ENCODE measurements around the gene SLIT3. TPM values are rescaled to one million over a fixed set of nuclear protein-coding genes. Genes with fewer than 3 reads are reported as not detected.
A peak's percentile ranks its signal among the peaks of the same experiment; 100 is the strongest.

The SLIT3 gene
- total RNA-seq, 3 donors from 2014 or later, result 30.7 to 103 (median 54.1) TPM

DNA sequence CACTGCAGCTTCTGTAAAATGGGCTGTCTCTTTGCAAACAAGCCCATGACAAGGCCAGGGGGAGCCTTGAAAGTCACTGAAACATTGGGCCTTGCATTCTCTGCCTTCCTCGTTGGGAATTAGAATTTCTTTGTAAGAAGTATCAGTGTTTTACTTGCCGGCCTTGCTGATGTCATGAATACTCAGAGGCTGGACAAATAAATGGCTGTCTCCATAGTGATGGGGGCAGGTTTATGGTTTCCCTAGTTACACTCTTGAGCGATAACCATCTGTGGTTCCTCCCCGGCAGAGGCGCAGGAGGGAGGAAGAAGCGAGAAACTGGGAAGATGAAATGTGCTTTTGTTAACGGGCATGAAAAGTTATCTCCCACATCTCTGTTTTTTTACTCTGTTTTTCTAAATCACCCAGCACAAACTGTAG, 449.0 kb downstream of the SLIT3 start:
- no peak overlapping the region for H3K4me3 ChIP-seq
- H3K9me3 ChIP-seq, result no peaks in the 10 kb centered on the region
- peak overlapping the region in 1 of 2 donors; percentile 20 for H3K27ac ChIP-seq
- peak in 1 of 2 donors; percentile 19 for DNase-seq (ENCODE audit: low spot score in 2 of 2)
- H3K36me3 ChIP-seq, result no peaks in the 10 kb centered on the region
- H3K27me3 ChIP-seq, result no peaks in the 10 kb centered on the region
- intact Hi-C loops (cut with DNase I; ENCODE audit: low total_unique reads), result no loop called here
- peaks cover 0 to 8% of the 10 kb centered on the region in 2 donors for H3K4me1 ChIP-seq
- TF ChIP-seq POLR2AphosphoS5 (IDR thresholded peaks at IDR 0.05), result no peak
- TF ChIP-seq, protein P1, sequence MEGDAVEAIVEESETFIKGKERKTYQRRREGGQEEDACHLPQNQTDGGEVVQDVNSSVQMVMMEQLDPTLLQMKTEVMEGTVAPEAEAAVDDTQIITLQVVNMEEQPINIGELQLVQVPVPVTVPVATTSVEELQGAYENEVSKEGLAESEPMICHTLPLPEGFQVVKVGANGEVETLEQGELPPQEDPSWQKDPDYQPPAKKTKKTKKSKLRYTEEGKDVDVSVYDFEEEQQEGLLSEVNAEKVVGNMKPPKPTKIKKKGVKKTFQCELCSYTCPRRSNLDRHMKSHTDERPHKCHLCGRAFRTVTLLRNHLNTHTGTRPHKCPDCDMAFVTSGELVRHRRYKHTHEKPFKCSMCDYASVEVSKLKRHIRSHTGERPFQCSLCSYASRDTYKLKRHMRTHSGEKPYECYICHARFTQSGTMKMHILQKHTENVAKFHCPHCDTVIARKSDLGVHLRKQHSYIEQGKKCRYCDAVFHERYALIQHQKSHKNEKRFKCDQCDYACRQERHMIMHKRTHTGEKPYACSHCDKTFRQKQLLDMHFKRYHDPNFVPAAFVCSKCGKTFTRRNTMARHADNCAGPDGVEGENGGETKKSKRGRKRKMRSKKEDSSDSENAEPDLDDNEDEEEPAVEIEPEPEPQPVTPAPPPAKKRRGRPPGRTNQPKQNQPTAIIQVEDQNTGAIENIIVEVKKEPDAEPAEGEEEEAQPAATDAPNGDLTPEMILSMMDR (IDR thresholded peaks at IDR 0.05), result no peak
- no peak for TF ChIP-seq POLR2A (IDR thresholded peaks at IDR 0.05)

DNA sequence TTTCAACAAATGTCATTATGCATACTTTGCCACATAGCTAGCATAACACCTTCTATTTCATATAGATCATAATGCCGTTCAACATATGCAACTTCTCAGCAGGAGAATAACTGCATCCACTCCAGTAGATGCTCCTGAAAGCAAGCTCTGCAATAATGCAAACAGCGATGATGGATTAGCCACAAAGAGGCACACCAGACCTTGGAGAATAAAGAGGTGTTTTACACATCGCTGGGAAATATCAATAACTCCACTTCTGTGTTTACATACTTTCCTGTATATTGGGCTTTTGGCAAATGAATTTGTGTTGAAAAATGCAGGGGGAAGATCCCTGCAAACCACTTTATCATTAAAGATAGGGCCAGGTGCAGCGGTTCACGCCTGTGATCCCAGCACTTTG, 450.3 kb downstream of the SLIT3 start:
- H3K4me3 ChIP-seq, result no peak overlapping the region
- H3K9me3 ChIP-seq, result no peaks in the 10 kb centered on the region
- intact Hi-C loops (cut with DNase I; ENCODE audit: low total_unique reads), result no loop called here
- DNase-seq (ENCODE audit: low spot score in 2 of 2), result no peak
- H3K36me3 ChIP-seq, result no peaks in the 10 kb centered on the region
- H3K4me1 ChIP-seq, result peaks cover 0 to 8% of the 10 kb centered on the region in 2 donors
- H3K27ac ChIP-seq, result no peak overlapping the region
- H3K27me3 ChIP-seq, result no peaks in the 10 kb centered on the region
- TF ChIP-seq, protein P1 (IDR thresholded peaks at IDR 0.05), result no peak
- TF ChIP-seq POLR2A (IDR thresholded peaks at IDR 0.05) (no peak), POLR2AphosphoS5 (IDR thresholded peaks at IDR 0.05) (no peak)

DNA sequence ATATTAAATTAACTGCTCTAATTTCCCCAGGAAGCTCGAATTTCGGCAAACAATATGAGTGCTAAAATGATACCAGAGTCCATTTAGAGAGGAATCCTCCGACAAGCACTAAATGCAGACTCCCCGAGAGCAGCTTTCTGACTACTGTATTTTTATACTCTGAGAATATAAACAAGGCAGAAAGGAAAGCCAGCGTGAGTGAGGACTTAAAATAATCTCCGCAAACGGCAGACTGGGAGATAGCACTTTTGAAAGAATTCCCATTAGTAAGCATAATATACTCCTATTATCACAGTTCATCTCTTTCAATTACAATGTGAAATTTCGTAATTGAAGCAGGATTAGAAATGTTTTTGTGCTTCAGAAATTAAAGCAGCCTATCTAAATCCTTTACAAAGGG, 452.4 kb downstream of the SLIT3 start:
- H3K4me1 ChIP-seq, result peaks cover 0 to 8% of the 10 kb centered on the region in 2 donors
- H3K27me3 ChIP-seq, result no peaks in the 10 kb centered on the region
- TF ChIP-seq, protein P1 (IDR thresholded peaks at IDR 0.05), result no peak
- TF ChIP-seq POLR2AphosphoS5 (IDR thresholded peaks at IDR 0.05) (no peak), POLR2A (IDR thresholded peaks at IDR 0.05) (no peak)
- no peak overlapping the region for H3K4me3 ChIP-seq
- DNase-seq (ENCODE audit: low spot score in 2 of 2), result no peak
- no peaks in the 10 kb centered on the region for H3K36me3 ChIP-seq
- H3K27ac ChIP-seq, result no peak overlapping the region
- no peaks in the 10 kb centered on the region for H3K9me3 ChIP-seq
- intact Hi-C loops (cut with DNase I; ENCODE audit: low total_unique reads), result no loop called here

DNA sequence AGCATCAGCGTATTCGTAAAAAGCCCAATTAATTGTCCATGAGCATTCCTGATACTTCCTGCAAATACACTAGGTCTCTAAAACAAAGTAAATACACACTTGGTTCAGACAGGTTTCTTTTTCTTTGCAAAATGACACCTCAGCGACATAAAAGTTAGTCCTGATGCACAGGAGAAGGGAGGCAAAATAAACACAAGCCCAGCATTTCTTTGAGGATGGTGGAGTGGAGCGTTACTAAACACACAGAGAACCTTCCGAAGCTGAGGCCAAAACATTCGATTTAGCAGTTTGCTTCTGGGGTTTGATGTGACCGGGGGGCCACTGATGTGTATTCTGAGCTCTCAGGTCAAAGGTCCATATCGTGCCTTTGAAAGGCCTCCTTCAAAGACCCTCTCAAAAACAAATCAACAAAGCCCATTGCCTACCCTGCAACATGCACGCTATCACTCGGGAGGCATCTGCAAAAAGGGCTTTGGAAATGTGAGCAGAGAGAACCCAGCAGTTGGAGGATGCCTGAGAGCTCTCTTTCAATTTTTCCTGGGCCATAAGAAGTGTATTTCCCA, 453.3 kb downstream of the SLIT3 start:
- Histone ChIP-seq H3K27ac (no peak overlapping the region), H3K4me1 (peaks cover 0 to 8% of the 10 kb centered on the region in 2 donors), H3K36me3 (no peaks in the 10 kb centered on the region), H3K27me3 (no peaks in the 10 kb centered on the region), H3K4me3 (no peak overlapping the region), H3K9me3 (no peaks in the 10 kb centered on the region)
- DNase-seq (ENCODE audit: low spot score in 2 of 2), result no peak
- intact Hi-C loops (cut with DNase I; ENCODE audit: low total_unique reads), result no loop called here
- TF ChIP-seq, protein P1 (IDR thresholded peaks at IDR 0.05), result no peak
- no peak for TF ChIP-seq POLR2A (IDR thresholded peaks at IDR 0.05)
- no peak for TF ChIP-seq POLR2AphosphoS5 (IDR thresholded peaks at IDR 0.05)

DNA sequence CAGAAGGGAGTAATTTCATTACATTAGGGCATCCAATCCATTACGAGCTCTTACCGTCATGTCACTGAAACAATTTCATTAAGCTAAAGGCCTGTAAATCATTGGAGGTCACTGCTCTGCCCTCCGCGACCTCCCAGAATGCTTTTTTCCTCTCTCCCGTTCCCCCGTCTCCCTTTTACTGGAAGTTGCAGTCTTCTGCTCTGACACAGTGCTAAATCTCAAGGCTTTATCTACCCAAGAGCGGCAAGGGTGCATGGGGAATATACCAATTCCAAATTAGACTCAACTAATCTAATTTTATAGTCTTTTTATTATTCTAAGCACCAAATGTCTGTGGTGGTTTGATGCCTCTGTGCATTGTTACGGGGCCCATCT, 456.0 kb downstream of the SLIT3 start:
- intact Hi-C loops (cut with DNase I; ENCODE audit: low total_unique reads), result no loop called here
- H3K9me3 ChIP-seq, result no peaks in the 10 kb centered on the region
- no peaks in the 10 kb centered on the region for H3K27me3 ChIP-seq
- H3K27ac ChIP-seq, result no peak overlapping the region
- no peak overlapping the region for H3K4me3 ChIP-seq
- no peak for TF ChIP-seq POLR2A (IDR thresholded peaks at IDR 0.05)
- TF ChIP-seq, protein P1 (IDR thresholded peaks at IDR 0.05), result no peak
- no peak for TF ChIP-seq POLR2AphosphoS5 (IDR thresholded peaks at IDR 0.05)
- H3K4me1 ChIP-seq, result no peaks in the 10 kb centered on the region
- no peaks in the 10 kb centered on the region for H3K36me3 ChIP-seq
- DNase-seq (ENCODE audit: low spot score in 2 of 2), result no peak

Measured in breast epithelium (tissue), 4 donors.